IMR-90 (cell line): ENCODE data around the gene VCP. TPM values are rescaled to one million over a fixed set of nuclear protein-coding genes. Genes with fewer than 3 reads are reported as not detected.
A peak's percentile ranks its signal among the peaks of the same experiment; 100 is the strongest.

ENCODE experiments used
- ATAC-seq: fragments of 200-7000 bp; cut with Tn5 transposase; 2 replicates; pipeline ENCODE4 v1.9.1; 2020; ENCODE audit warnings: low read depth, mild to moderate bottlenecking, moderate library complexity
- BruUV-seq: library from RNA; stranded (reverse); fragments of 400-500 nt; replicated peaks from 2 replicates; lab custom pipeline; 2021; lab: Mats Ljungman, UMichigan
- CTCF ChIA-PET: fragments of 300-600 bp; formaldehyde crosslinking; extraction: SDS; loops from one replicate; lab custom pipeline; 2021; ENCODE audit warnings: antibody characterized with exemption; lab: Yijun Ruan, JAX
- POLR2A ChIA-PET: fragments of 300-600 bp; sonication (Branson Sonifier 250); formaldehyde crosslinking; loops from one replicate; lab custom pipeline; 2022; ENCODE audit warnings: antibody characterized with exemption; ENCODE audit not compliant: unreplicated experiment; lab: Charles Lee
- DNase-seq: peaks from one replicate; pipeline ENCODE4 v3.0.0; 2013
- H2AFZ ChIP-seq: replicated peaks from 2 replicates; pipeline ENCODE3; 2013; ENCODE audit warnings: low read length, mild to moderate bottlenecking; ENCODE audit not compliant: poor library complexity
- H2AK5ac ChIP-seq: 2 replicates; pipeline ENCODE4 v1.6.1; 2013; ENCODE audit warnings: low read depth, low read length, inconsistent platforms
- H2AK9ac ChIP-seq: replicated peaks from 2 replicates; pipeline ENCODE3; 2013; ENCODE audit warnings: mild to moderate bottlenecking, low read depth, low read length, moderate library complexity; ENCODE audit not compliant: poor library complexity
- H2BK120ac ChIP-seq: 2 replicates; pipeline ENCODE4 v1.6.1; 2013; ENCODE audit warnings: low read depth, low read length, inconsistent platforms
- H2BK15ac ChIP-seq: 3 replicates; pipeline ENCODE4 v1.6.1; 2013; ENCODE audit warnings: low read depth, low read length, inconsistent platforms
- H2BK20ac ChIP-seq: 2 replicates; pipeline ENCODE4 v1.6.1; 2013; ENCODE audit warnings: low read depth, mild to moderate bottlenecking, inconsistent platforms, low read length, moderate library complexity
- H2BK5ac ChIP-seq: 2 replicates; pipeline ENCODE4 v1.6.1; 2013; ENCODE audit warnings: mild to moderate bottlenecking, low read depth, low read length, inconsistent platforms; ENCODE audit not compliant: poor library complexity, severe bottlenecking
- H3K14ac ChIP-seq: replicated peaks from 2 replicates; pipeline ENCODE4 v1.6.1; 2013; ENCODE audit warnings: low read depth, low read length, inconsistent platforms
- H3K18ac ChIP-seq: 2 replicates; pipeline ENCODE4 v1.6.1; 2013; ENCODE audit warnings: low read depth, low read length, control low read depth
- H3K23ac ChIP-seq: 2 replicates; pipeline ENCODE4 v1.6.1; 2013; ENCODE audit warnings: low read depth, low read length, inconsistent platforms
- H3K27ac ChIP-seq: 2 replicates; pipeline ENCODE4 v1.5.1; 2013; ENCODE audit warnings: mild to moderate bottlenecking, control low read depth, low read length; ENCODE audit not compliant: insufficient read depth
- H3K27me3 ChIP-seq: 2 replicates; pipeline ENCODE4 v1.6.1; 2013; ENCODE audit warnings: low read length; ENCODE audit not compliant: control insufficient read depth, insufficient read depth
- H3K36me3 ChIP-seq: 2 replicates; pipeline ENCODE4 v1.6.1; 2013; ENCODE audit warnings: low read length, mixed read lengths; ENCODE audit not compliant: control insufficient read depth, insufficient read depth
- H3K4ac ChIP-seq: 2 replicates; pipeline ENCODE4 v1.6.1; 2013; ENCODE audit warnings: low read depth, low read length, inconsistent platforms
- H3K4me1 ChIP-seq: 2 replicates; pipeline ENCODE4 v1.6.1; 2013; ENCODE audit warnings: low read length, mixed read lengths; ENCODE audit not compliant: control insufficient read depth, insufficient read depth
- H3K4me2 ChIP-seq: 2 replicates; pipeline ENCODE4 v1.6.1; 2013; ENCODE audit warnings: low read depth, mild to moderate bottlenecking, control low read depth, low read length, moderate library complexity
- H3K4me3 ChIP-seq: 2 replicates; pipeline ENCODE4 v1.5.1; 2013; ENCODE audit warnings: low read depth, mild to moderate bottlenecking, control low read depth, low read length, moderate library complexity; ENCODE audit not compliant: insufficient read depth
- H3K56ac ChIP-seq: 2 replicates; pipeline ENCODE4 v1.6.1; 2013; ENCODE audit warnings: low read length, inconsistent platforms; ENCODE audit not compliant: insufficient read depth; ENCODE audit errors: extremely low read depth
- H3K79me1 ChIP-seq, 2 experiments: 2 replicates each; pipeline ENCODE4 v1.6.1; 2013; ENCODE audit warnings: low read length in 2 of 2, inconsistent platforms in 1 of 2, low read depth in 1 of 2
- H3K9ac ChIP-seq: 2 replicates; pipeline ENCODE4 v1.6.1; 2013; ENCODE audit warnings: low read depth, low read length, control low read depth
- H3K9me1 ChIP-seq: 2 replicates; pipeline ENCODE4 v1.6.1; 2013; ENCODE audit warnings: low read length, inconsistent platforms; ENCODE audit not compliant: insufficient read depth
- H3K9me3 ChIP-seq: 2 replicates; pipeline ENCODE4 v1.6.1; 2013; ENCODE audit warnings: low read length; ENCODE audit not compliant: control insufficient read depth, insufficient read depth
- H4K20me1 ChIP-seq: 2 replicates; pipeline ENCODE4 v1.6.1; 2013; ENCODE audit warnings: low read length, inconsistent platforms; ENCODE audit not compliant: insufficient read depth
- H4K5ac ChIP-seq: 2 replicates; pipeline ENCODE4 v1.6.1; 2013; ENCODE audit warnings: mild to moderate bottlenecking, low read depth, low read length, control low read depth
- H4K8ac ChIP-seq, 2 experiments: 2 replicates each; pipeline ENCODE4 v1.6.1; 2013; ENCODE audit warnings: low read depth in 2 of 2, low read length in 2 of 2, control low read depth in 1 of 2, inconsistent platforms in 1 of 2
- H4K91ac ChIP-seq: 2 replicates; pipeline ENCODE4 v1.6.1; 2013; ENCODE audit warnings: low read depth, low read length, inconsistent platforms; ENCODE audit not compliant: insufficient read depth
- ELK1 ChIP-seq: fragments of 150-350 bp; IDR thresholded peaks from 2 replicates; pipeline ENCODE4 v1.6.1; 2016; ENCODE audit warnings: low read depth, mild to moderate bottlenecking, low read length, moderate library complexity, borderline replicate concordance
- FOS ChIP-seq: fragments of 150-350 bp; IDR thresholded peaks from 2 replicates; pipeline ENCODE4 v1.6.1; 2016; ENCODE audit warnings: low read depth, low read length
- MAZ ChIP-seq: IDR thresholded peaks from 2 replicates; pipeline ENCODE4 v1.6.1; 2012; ENCODE audit warnings: low read depth, mild to moderate bottlenecking, low read length, improper control_type of control experiment, moderate library complexity, borderline replicate concordance
- USF2 ChIP-seq: fragments of 150-350 bp; IDR thresholded peaks from 2 replicates; pipeline ENCODE4 v1.6.1; 2017; ENCODE audit warnings: mild to moderate bottlenecking, antibody characterized with exemption, low read length, low read depth
- WGBS, 2 experiments: methylation state at CpG; one replicate each; pipeline versions ENCODE4 v1.1.5 to v1.1.7; 2013; ENCODE audit warnings: missing lambda C conversion rate in 2 of 2; ENCODE audit not compliant: insufficient read length in 1 of 2; ENCODE audit errors: extremely low coverage in 2 of 2; 5-methylcytosine and 5-hydroxymethylcytosine counted together
- dilution Hi-C: fragments of 300-500 bp; cut with HindIII; formaldehyde crosslinking; loops from one replicate; pipeline ENCODE4 v1.14.3; 2018; ENCODE audit warnings: low sequenced_read_pairs; ENCODE audit not compliant: unreplicated experiment
- in situ Hi-C: fragments of 300-500 bp; cut with MboI; formaldehyde crosslinking; loops from 3 replicates; pipeline ENCODE4 v1.14.3; 2019; ENCODE audit warnings: low sequenced_read_pairs, inconsistent platforms, mixed read lengths
- intact Hi-C: fragments of 100-400 bp; cut with micrococcal nuclease; formaldehyde crosslinking; loops from 2 replicates; pipeline ENCODE4 v1.10.0; 2022
- polyA plus RNA-seq, 3 experiments: library from polyadenylated mRNA; depleted of rRNA; stranded (reverse); fragments of >200 nt; gene quantifications; 2 replicates each; pipeline ENCODE4 v1.2.3, GENCODE V29; 2012; ENCODE audit warnings: low replicate concordance in 1 of 3
- total RNA-seq: library from RNA; depleted of rRNA; stranded (reverse); fragments of >200 nt; gene quantifications from 2 replicates; pipeline ENCODE4 v1.2.3, GENCODE V29; 2012

VCP gene
- total and polyA plus RNA-seq, 2 of the 4 experiments (the other 2 are of a cell fraction) = 292 to 516 TPM

GRCh38 chr9:35110327-35110761 lies 37.9 kb upstream of the VCP start:
- DNase-seq = peak; percentile 43
- H3K4ac ChIP-seq = peak overlapping the region; percentile 92

More at GRCh38 chr9:35110327-35110761, 37.9 kb upstream of the VCP start:
- Histone ChIP-seq H2BK5ac (peak overlapping the region; percentile 77), H3K36me3 (peaks cover 22% of the 10 kb centered on the region), H3K18ac (no peak overlapping the region), H3K9ac (peak overlapping the region; percentile 89), H3K4me1 (peaks cover 23% of the 10 kb centered on the region), H3K27ac (peak overlapping the region; percentile 87), H2BK15ac (peak overlapping the region; percentile 59; the same call in 2 of the 3 replicates), H3K4me2 (peak overlapping the region; percentile 93), H3K27me3 (no peaks in the 10 kb centered on the region), H3K9me3 (no peaks in the 10 kb centered on the region), H3K23ac (peak overlapping the region; percentile 92), H3K56ac (peak overlapping the region; percentile 87; the same call in 1 of the 2 replicates), H3K4me3 (peak overlapping the region; percentile 75), H4K5ac (no peak overlapping the region; the same call in 1 of the 2 replicates), H3K79me1 (peaks cover 25 to 58% of the 10 kb centered on the region in 2 experiments; a peak in 3 of 4 replicates), H2AK9ac (peak overlapping the region; percentile 98), H4K91ac (peak overlapping the region; percentile 72), H3K14ac (peak overlapping the region; percentile 97), H2AK5ac (peak overlapping the region; percentile 54), H3K9me1 (peaks cover 17% of the 10 kb centered on the region), H4K8ac (peak overlapping the region; percentile 24 to 66; a peak in 2 of 4 replicates), H2AFZ (peak overlapping the region; percentile 47), H2BK20ac (peak overlapping the region; percentile 59), H2BK120ac (0 out of 2 replicates have a peak overlapping the region, but pooled peaks have one; percentile 26), H4K20me1 (peaks cover 12% of the 10 kb centered on the region; the same call in 1 of the 2 replicates)
- no peak for ATAC-seq
- POLR2A ChIA-PET = interaction anchor here (0.6 to 0.9 kb wide), 2 partner anchors 38 to 418 kb away, joined by 3 to 4 read pairs; partner anchors contain the start of gene VCP
- no CpG with 5 or more reads among the region's 3 CpGs for WGBS, 2 experiments
- TF ChIP-seq FOS = 0 out of 2 replicates have a peak, but pooled peaks have one; percentile 28
- no peak for TF ChIP-seq USF2
- TF ChIP-seq MAZ = peak; percentile 29; the same call in 1 of the 2 replicates
- TF ChIP-seq ELK1 = no peak
- CTCF ChIA-PET = no interaction called here
- intact Hi-C loops = no loop called here
- no TSS peak for BruUV-seq
- dilution Hi-C loops = no loop called here
- in situ Hi-C loops = no loop called here
